ENCODE data around the gene TERC.

GRCh38 chr3:169812332-169813235 is 47.7 kb upstream of the TERC start, which contains the start of the genes LRRC34 and LRRIQ4:
- TF ChIP-seq FOXA1 (IDR thresholded peaks at IDR 0.05) (no peak), BHLHE40 (IDR thresholded peaks at IDR 0.05; ENCODE audit: borderline replicate concordance) (no peak), FOXM1 (IDR thresholded peaks at IDR 0.05; ENCODE audit: borderline replicate concordance) (no peak), HDGF (IDR thresholded peaks at IDR 0.05; ENCODE audit: borderline replicate concordance) (no peak), ELF4 (IDR thresholded peaks at IDR 0.05) (no peak), CTBP1 (IDR thresholded peaks at IDR 0.05; ENCODE audit: borderline replicate concordance) (no peak)
- TF ChIP-seq, protein P1, sequence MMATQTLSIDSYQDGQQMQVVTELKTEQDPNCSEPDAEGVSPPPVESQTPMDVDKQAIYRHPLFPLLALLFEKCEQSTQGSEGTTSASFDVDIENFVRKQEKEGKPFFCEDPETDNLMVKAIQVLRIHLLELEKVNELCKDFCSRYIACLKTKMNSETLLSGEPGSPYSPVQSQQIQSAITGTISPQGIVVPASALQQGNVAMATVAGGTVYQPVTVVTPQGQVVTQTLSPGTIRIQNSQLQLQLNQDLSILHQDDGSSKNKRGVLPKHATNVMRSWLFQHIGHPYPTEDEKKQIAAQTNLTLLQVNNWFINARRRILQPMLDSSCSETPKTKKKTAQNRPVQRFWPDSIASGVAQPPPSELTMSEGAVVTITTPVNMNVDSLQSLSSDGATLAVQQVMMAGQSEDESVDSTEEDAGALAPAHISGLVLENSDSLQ (IDR thresholded peaks at IDR 0.05), result no peak

Measured in HEK293T (cell line).